ENCODE measurements around the gene PAFAH1B1.

- TF ChIP-seq CTCF (optimal IDR thresholded peaks at IDR 0.05 in 1 of 3, IDR thresholded peaks at IDR 0.05 in 1 of 3, conservative IDR thresholded peaks at IDR 0.05 in 1 of 3; ENCODE audit: extremely low read depth in 1 of 3, insufficient read depth in 2 of 3, low read length in 3 of 3) (no peak), EZH2 (IDR thresholded peaks at IDR 0.05; ENCODE audit: low read length) (no peak)
These were observed 109.7 kb downstream of the PAFAH1B1 start for GRCh38 chr17:2703181-2703580.
